Stimulated activated CD8-positive, alpha-beta memory T cell treated with anti-CD3 and anti-CD28 coated beads, Interleukin-7, amount 100 ng/mL, for 4 hours (primary cell): ENCODE measurements around the gene TNRC18.
"Not testable (repeated sequence)": the region's sequence is repeated elsewhere in the genome, so short reads cannot be mapped to it uniquely, and the experiment has no call there.

ENCODE experiments used
- DNase-seq, 2 donors: peaks; one replicate each; pipeline ENCODE4 v3.0.0-alpha.2; 2020; ENCODE audit warnings: low read depth in 2 of 2

The TNRC18 gene

DNA sequence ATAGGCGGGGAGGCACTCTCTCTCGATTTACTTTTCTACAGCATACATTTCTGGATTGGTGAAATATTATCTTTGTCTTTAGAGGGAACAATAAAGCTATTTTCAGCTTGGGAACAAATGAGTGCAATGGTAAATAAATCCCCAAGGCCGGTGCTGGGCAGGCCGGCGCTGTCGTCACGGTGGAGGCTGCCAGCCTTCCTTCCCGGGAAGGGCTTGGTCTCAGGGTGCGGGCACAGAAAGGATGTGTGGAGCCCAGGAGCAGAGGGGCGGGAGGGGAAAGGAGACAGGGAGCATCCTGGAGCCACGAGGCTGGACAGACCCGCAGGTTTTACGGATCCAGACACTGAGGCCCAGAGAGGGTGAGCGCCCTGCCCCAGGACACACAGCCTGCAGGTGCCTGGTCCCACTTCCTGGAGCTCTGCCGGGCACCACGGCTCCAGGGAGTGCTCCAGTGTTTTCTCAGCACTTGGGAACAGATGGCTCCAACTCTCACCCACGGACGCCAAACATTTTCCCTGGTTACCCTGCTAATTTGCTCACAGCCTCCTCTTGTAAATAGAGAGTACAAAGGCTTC is 149.7 kb downstream of the TNRC18 start:
- not testable (repeated sequence) for DNase-seq

DNA sequence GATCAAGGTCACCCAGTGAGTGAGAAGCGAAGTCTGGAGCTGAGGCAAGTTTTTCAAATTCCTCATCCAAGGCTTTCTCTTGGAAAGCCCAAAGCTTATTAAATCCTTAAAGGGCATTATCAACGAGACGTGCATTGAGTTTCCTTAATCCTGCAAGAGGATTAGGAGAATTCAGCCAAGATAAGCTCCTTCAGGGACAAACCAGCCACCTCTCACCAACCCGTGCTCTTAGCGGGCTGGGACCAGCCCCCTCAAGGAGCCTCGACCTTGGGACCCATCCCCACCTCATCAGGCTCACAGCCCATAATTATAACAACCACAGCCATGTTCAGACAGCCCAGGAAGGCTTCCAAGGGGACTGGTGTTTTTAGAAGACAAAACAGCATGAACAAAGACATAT is 152.8 kb downstream of the TNRC18 start:
- DNase-seq: no peak

DNA sequence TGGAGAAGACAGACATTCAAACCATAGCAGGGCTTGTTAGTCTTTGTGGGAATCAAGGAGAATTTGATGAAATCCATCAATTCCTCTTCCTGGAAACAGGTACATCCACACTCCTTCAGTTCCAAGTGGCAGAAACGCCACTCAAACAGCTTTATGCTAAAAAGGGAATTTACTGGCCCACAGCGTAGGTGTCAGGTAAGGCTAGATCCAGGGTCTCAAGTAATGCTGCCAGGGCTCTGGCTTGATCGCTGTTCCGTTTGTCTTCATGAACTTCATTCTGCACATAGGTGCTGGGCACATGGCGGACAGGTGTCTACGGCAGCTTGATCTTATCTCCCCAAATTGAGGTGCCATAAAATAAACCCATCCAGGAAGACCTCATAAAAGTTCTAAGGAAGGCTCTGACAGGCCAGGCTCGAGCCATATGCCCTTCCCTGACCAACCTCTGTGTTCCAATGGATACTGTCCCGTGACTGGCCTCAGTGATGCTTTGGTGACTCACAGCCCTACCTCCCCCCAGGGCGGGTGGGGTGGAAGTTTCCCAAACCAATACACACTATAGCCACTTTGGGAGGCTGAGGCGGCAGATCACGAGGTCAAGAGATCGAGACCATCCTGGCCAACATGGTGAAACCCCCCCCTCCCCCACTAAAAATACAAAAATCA is 153.5 kb downstream of the TNRC18 start:
- not testable (repeated sequence) for DNase-seq

DNA sequence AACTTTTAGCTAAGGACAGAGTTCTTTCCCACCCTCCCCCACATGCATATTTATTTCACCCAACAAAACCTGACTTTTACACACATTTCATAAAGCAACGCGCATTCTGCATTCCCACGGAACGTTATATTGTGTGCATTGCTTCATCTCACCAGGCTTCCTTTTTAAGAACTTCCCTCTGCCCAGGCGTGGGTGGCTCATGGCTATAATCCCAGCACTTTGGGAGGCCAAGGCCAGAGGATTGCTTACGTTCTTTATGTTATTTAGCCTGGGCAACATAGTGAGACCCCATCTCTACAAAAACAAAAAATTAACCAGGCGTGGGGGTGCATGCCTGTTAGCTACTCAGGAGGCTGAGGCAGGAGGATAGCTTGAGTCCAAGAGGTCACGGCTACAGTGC is 155.8 kb downstream of the TNRC18 start:
- DNase-seq: not testable (repeated sequence)

DNA sequence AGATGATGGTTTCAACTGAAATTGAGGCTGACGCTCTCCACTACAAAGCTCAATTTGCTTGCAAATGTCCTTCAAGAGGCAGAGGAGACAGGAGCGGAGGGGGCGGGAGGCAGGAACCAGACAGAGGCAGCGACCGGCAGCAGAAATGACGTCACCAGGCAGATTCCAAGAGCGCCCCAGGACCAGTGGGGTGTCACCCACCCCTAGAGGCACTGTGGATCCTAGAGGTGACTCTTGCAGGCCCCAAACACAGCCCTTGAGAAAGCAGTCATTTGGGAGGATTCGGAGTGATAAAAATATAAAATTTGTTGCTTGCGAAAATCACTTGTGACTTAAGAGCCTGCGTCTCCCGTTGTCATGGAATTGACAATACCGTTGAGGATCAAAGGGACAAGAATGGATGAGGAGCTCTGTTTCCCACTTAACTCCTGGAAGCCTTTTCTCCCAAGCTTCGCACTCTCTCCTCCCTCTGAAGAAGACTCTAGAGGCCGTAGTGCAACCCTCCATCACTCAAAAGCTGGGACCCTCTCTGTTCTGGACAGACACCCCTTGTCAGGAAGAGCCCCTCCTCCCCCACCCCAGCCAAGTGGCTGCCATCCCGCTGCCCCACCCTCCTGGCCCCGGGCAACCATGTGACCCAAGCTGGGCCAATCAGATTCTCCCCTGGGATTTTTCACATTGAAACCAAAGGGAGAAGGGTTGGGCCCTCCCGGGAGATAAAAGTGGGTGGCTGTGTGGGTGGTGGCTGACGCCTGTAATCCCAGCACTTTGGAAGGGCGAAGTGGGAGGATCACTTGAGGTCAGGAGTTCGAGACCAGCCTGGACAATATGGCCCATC is 157.2 kb downstream of the TNRC18 start:
- no peak for DNase-seq

DNA sequence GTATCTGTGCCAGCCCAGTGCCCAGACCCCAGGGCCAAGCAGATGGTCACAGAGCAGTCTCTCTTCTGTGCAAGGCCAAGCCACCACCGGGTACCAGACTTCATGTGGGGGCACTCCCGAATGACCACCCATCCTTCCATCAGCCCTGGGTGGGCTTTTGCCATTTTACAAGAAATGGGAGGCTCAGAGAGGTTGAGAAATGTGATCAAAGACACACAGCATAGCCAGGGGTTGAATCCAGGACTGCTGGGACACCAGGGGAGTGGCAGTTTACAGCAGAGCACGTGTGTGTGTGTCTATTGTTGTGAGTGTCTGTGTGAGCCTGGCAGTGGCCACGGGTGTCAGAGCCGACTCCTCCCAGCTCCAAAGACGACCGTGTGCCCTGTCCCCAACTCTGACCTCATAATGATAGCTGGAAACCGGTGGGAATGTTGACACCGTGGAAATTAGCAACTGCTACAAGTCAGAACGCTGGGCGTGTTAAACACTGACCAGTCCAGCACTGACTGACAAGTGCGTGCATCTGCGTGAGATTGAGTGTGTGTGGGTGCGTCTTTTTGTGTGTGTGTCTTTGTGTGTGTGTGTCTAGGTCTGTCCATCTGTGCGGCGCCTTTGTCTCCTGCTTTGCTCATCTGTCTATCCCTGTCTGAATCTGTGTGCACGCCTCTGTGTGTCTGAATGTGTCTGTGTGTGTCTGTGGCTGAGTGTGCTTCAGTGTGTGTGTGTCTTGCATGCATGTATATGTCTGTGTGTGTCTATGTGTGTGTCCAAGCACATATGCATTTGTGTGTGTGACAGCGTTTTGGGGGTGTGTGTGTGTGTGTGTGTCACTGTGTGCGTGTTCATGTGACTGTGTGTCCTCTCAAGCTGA is 158.1 kb downstream of the TNRC18 start:
- no peak for DNase-seq

DNA sequence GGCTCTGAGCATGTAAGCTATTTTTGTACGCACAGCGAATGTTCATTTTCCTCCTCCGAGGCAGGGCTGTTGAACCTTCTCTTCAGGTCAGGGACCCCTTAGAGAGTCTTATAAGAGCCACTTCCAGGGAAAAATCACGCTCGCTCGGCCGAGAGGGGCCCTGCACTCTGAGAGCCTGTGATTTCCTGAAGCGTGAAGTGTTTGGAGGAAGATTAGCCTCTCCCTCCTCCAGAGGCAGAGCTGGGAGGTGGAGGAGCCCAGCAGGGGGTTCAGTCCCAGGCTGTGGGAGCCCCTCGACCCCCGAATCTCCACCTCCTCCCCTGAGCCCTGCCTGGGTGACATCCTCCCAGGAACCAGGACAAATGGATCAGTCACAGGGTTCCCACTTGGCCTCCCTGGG is 160.6 kb downstream of the TNRC18 start:
- not testable (repeated sequence) for DNase-seq

DNA sequence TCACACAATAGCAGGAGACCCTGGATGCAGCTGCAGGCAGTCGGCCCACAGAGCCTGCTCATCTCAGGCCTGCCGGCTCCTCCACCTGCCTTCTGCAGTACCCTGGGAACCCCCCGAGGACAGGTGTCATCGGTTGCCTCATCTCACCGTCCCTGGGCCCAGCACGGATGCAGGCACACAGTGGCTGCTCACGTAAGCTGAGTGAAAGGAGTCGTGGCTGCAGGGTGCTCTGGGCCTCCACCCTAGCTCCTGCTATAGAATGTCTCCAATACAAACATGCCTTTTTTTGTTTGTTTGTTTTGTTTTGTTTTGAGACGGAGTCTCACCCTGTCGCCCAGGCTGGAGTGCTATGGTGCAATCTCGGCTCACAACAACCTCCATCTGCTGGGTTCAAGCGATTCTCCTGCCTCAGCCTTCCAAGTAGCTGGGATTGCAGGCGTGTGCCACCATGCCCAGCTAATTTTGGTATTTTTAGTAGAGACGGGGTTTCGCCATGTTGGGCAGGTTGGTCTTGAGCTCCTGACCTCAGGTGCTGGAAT is 163.0 kb downstream of the TNRC18 start:
- not testable (repeated sequence) for DNase-seq
